OCI-LY1 (cell line): ENCODE measurements around the gene CNNM3.

Experiments
- EZH2 ChIP-seq: fragments of 200-600 bp; sonication (generic), shearing (Covaris generic); IDR thresholded peaks from 2 replicates; pipeline ENCODE4 v1.8.0; 2017; ENCODE audit warnings: borderline replicate concordance, mixed run types, mild to moderate bottlenecking, antibody characterized with exemption, low read length, moderate library complexity, mixed read lengths
- TF ChIP-seq, protein P1 (sequence below): fragments of 200-600 bp; sonication (generic), shearing (Covaris generic); IDR thresholded peaks from 2 replicates; pipeline ENCODE4 v1.5.1; 2017; ENCODE audit warnings: mild to moderate bottlenecking, antibody characterized with exemption, low read length, moderate library complexity, mixed read lengths

GRCh38 chr2:96823198-96823597, 7.1 kb downstream of the CNNM3 start:
- TF ChIP-seq EZH2, result no peak
- TF ChIP-seq, protein P1, sequence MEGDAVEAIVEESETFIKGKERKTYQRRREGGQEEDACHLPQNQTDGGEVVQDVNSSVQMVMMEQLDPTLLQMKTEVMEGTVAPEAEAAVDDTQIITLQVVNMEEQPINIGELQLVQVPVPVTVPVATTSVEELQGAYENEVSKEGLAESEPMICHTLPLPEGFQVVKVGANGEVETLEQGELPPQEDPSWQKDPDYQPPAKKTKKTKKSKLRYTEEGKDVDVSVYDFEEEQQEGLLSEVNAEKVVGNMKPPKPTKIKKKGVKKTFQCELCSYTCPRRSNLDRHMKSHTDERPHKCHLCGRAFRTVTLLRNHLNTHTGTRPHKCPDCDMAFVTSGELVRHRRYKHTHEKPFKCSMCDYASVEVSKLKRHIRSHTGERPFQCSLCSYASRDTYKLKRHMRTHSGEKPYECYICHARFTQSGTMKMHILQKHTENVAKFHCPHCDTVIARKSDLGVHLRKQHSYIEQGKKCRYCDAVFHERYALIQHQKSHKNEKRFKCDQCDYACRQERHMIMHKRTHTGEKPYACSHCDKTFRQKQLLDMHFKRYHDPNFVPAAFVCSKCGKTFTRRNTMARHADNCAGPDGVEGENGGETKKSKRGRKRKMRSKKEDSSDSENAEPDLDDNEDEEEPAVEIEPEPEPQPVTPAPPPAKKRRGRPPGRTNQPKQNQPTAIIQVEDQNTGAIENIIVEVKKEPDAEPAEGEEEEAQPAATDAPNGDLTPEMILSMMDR, result no peak
